Endothelial cell of hepatic sinusoid (primary cell): ENCODE data around the gene TSPOAP1.

Experiments
- in situ Hi-C: cut with HindIII; loops from 2 replicates; pipeline ENCODE4 v1.10.0; 2017; ENCODE audit warnings: low sequenced_read_pairs

Gene TSPOAP1

DNA sequence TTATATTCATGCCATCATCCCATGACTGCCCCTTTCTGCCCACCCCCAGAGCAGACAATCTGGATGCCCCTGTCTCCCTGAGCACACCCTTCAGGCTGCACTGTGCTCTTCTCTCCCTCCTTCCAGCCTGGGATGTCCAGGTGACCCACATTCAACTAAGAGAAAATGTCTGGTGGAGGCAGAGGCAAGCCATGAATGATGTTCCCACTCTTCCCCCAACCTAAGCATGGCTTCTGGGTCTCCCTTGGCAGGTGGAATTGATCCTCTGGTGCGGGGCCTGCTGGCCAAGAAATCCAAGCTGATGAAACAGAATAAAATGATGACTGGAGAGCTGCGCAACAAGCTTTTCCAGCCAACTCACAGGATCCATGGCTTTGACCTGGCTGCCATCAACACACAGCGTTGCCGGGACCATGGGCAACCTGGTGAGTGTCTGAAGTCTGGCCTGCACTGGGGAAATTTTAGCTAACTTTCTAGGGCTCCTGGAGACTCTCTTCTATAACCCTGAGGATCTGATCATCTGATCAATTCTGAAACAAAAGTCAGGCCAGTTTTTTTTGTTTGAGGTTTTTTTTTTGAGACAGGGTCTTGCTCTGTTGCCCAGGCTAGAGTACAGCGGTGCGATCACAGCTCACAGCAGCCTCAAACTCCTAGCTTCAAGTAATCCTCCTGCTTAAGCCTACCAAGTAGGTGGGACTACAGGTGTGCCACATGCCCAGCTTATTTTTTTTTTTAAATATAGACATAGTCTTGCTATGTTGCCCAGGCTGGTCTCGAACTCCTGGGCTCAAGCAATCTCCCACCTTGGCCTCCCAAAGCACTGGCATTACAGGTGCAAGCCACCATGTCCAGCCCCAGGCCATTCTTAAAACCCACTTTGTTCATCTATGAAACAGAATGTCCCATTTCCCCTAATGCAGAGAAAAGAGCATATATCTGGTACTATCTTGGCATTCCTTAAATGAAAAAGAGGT lies 62.4 kb downstream of the TSPOAP1 start:
- in situ Hi-C loops: no loop called here

GRCh38 chr17:58265271-58265670 lies 63.3 kb downstream of the TSPOAP1 start:
- in situ Hi-C loops: no loop called here

DNA sequence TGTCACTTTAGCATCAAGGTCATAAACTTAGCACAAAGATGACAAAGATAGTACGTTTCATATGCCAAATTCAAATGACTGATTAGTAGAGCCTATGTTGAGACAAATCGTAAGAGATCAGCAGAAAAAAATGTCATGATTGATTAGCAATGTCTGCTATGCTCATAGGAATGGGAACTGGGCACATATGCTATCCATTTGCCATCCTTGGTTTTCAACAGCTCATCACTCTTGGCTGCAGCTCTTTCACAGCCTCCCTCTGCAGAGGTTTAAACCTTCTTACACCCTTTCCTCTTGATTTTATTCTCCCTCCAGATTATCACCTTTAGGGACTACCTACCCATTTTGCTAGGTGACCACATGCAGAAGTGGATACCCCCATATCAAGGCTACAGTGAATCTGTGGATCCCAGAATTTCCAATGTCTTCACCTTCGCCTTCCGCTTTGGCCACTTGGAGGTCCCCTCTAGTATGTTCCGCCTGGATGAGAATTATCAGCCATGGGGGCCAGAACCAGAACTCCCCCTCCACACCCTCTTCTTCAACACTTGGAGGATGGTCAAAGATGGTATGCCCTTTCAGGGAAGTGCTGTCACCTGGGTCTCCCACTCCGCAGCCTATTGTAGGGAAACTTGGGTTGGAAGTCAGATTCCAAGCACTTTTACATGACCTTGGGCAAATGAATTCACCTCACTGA lies 64.0 kb downstream of the TSPOAP1 start:
- in situ Hi-C loops: no loop called here

- in situ Hi-C loops: no loop called here
Observed at GRCh38 chr17:58263773-58264172, 64.8 kb downstream of the TSPOAP1 start.

DNA sequence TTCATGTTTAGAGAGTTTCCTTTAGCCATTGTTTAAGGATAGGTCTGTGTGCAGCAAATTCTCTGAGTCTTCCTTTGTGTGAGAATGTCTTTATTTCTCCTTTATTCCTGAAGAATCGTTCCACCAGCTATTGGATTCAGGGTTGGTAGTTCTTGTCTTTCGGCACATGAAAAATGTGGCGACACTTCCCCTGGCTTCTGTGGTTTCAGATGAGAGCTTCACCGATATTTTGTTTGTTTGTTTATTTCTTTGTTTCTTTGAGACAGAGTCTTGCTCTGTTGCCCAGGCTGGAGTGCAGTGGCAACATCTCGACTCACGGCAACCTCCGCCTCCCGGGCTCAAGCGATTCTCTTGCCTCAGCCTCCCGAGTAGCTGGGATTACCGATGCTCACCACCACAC lies 66.4 kb downstream of the TSPOAP1 start:
- in situ Hi-C loops: no loop called here

DNA sequence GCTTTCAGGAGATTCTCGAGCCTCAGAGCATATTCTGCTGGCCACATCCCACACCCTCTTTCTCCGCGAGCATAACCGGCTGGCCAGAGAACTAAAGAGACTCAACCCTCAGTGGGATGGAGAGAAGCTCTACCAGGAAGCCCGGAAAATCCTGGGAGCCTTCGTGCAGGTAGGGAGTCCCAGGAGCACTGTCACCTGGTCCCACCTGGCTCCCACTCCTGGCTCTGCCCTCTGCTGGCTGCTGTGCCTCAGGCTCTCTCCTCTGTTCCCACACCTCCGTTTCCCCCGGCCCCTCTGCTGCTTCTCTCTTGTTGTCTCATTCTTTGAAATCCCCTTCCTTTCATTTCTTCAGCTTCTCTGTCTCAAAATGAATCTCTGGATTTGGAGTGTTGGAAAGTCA lies 73.8 kb downstream of the TSPOAP1 start:
- in situ Hi-C loops: loop anchor here (5.0 kb wide), 1 partner anchor 32 kb away; no protein-coding TSS in a partner anchor

DNA sequence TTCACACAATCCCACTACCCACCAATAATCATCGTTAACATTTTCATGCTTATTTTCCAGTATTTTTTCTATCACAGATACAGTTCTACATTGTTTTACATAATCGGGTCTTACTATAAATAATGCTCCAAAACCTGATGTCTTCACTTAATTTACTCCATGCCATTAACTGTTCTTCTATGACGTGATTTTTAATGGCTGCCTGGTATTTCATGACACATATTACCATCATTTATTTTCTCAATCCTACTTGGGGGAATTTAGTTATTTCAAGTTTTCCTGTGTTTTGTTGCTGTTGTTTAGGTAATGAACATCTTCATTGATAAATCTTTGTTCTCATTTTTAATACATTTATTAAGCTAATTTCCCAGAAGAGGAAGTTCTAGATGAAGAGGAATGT lies 75.5 kb downstream of the TSPOAP1 start:
- in situ Hi-C loops: loop anchor here (5.0 kb wide), 1 partner anchor 34 kb away; no protein-coding TSS in a partner anchor

- in situ Hi-C loops: loop anchor here (5.0 kb wide), 1 partner anchor 35 kb away; no protein-coding TSS in a partner anchor
Observed at GRCh38 chr17:58252141-58252540, 76.5 kb downstream of the TSPOAP1 start.
